Epithelial cell of umbilical artery (primary cell): ENCODE results near the gene SMR3A. TPM values are rescaled to one million over a fixed set of nuclear protein-coding genes. Genes with fewer than 3 reads are reported as not detected.

Experiments
- total RNA-seq: library from RNA; depleted of rRNA; stranded (reverse); fragments of >200 nt; gene quantifications from 2 replicates; pipeline ENCODE4 v1.2.3, GENCODE V29; 2014

The SMR3A gene
- not detected in 2 replicates for total RNA-seq

GRCh38 chr4:70360460-70360859 is at the start of gene SMR3A:
Gene SMR3A (plus strand): TSS chr4:70360760. CDS start chr4:70362116, 1,356 bp downstream.

DNA sequence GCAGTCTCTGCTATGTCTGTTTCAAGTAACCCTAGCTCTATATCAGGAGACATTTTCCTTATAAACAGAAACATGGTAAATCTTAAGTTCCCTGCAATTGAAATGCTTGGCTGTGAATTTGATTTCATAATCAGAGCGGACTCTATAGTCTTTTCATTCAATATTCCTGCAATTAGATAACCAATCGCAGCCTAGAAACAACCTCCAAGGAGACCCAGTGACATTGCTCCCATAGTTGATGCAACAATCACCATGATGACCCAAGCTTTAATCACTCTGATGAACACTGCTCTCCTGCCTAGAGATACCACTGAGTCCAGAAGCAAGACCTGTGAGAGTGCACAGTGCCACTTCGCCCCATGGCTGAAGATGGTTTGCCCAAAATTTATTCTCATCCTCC is 25.9 kb upstream of the SMR3A start, which contains the start of gene CABS1:
Gene CABS1, plus strand, starts transcription at position 301 of the 400 bp plus-strand sequence. Its CDS starts 59 bp downstream, at position 360.

GRCh38 chr4:70382691-70383181 is 22.2 kb downstream of the SMR3A start, which contains the start of gene SMR3B:
Gene SMR3B (plus strand): TSS chr4:70383131. CDS start chr4:70384511, 1,380 bp downstream.

GRCh38 chr4:70397580-70397979 is 37.0 kb downstream of the SMR3A start, which contains the start of gene OPRPN:
Gene OPRPN (plus strand): TSS chr4:70397940. CDS start chr4:70399286, 1,346 bp downstream.

Other genes with a start within 250 kb of the SMR3A start
- not detected in 2 replicates for gene PRR27, start 206.5 kb upstream of the SMR3A start, total RNA-seq
- not detected in 2 replicates for gene ODAM, start 165.0 kb upstream of the SMR3A start, total RNA-seq
- not detected in 2 replicates for gene FDCSP, start 134.6 kb upstream of the SMR3A start, total RNA-seq
- not detected in 2 replicates for gene CSN3, start 118.2 kb upstream of the SMR3A start, total RNA-seq
- not detected in 2 replicates for gene CABS1, start 25.8 kb upstream of the SMR3A start, total RNA-seq
- gene SMR3B, start 22.4 kb downstream of the SMR3A start, total RNA-seq = not detected in 2 replicates
- not detected in 2 replicates for gene OPRPN, start 37.2 kb downstream of the SMR3A start, total RNA-seq
- gene MUC7, start 111.4 kb downstream of the SMR3A start, total RNA-seq = not detected in 2 replicates
- gene AMTN, start 157.8 kb downstream of the SMR3A start, total RNA-seq = not detected in 2 replicates
- not detected in 2 replicates for gene AMBN, start 231.5 kb downstream of the SMR3A start, total RNA-seq